GM19240 (cell line): ENCODE data around the gene BHMT2.

Experiments used
- DNase-seq: peaks from one replicate; pipeline ENCODE4 v3.0.0; 2011; ENCODE audit warnings: low spot score; ENCODE audit not compliant: insufficient read length

BHMT2 gene, protein sequence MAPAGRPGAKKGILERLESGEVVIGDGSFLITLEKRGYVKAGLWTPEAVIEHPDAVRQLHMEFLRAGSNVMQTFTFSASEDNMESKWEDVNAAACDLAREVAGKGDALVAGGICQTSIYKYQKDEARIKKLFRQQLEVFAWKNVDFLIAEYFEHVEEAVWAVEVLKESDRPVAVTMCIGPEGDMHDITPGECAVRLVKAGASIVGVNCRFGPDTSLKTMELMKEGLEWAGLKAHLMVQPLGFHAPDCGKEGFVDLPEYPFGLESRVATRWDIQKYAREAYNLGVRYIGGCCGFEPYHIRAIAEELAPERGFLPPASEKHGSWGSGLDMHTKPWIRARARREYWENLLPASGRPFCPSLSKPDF

DNA sequence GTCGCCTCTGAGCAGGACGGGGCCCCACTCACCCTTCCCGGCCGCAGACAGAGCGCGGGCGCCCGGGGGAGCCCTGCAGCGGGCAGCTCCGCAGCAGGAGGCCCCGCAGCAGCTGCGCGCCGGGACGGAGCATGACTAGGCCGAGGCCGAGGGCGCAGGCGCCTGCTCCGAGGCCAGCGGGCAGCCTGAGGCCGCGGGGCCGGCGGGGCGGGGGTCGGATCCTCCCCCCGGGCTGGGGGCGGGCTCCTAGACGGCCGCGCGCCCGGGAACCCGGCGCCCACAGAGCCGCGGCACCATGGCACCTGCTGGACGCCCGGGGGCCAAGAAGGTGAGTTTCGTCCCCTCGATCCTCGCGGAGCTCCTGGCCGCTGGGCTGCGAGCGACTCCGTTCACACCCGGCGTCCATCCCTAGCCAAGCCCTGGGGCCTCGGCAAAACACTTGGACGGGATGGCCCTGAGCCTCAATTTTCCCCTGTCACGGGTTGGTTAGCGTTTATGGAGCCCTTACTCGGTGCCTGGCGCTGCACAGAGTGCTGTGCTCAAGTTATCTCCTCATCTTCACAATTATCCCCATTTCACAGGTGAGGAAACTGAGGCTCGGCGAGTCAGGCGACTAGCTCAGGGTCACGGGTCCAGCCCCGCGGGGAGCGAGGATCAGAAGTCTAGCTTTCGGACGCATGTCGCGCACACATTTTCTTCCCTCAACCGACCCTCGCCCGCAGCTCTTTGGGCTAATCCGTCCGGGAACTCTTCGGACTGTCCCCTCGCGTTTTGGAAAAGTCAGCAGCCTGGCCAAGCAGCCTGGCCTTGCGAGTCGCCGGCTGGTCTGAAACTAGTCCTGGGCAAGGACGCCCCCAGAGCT is at the start of gene BHMT2, which contains the start of gene DMGDH:
Gene BHMT2 (plus strand): TSS at position 280 of the 862 bp plus-strand sequence. CDS start 16 bp downstream, at position 296.
Gene DMGDH (minus strand): TSS at position 187 of the 862 bp plus-strand sequence. CDS start 54 bp downstream, at position 133.
- DNase-seq, result no peak

DNA sequence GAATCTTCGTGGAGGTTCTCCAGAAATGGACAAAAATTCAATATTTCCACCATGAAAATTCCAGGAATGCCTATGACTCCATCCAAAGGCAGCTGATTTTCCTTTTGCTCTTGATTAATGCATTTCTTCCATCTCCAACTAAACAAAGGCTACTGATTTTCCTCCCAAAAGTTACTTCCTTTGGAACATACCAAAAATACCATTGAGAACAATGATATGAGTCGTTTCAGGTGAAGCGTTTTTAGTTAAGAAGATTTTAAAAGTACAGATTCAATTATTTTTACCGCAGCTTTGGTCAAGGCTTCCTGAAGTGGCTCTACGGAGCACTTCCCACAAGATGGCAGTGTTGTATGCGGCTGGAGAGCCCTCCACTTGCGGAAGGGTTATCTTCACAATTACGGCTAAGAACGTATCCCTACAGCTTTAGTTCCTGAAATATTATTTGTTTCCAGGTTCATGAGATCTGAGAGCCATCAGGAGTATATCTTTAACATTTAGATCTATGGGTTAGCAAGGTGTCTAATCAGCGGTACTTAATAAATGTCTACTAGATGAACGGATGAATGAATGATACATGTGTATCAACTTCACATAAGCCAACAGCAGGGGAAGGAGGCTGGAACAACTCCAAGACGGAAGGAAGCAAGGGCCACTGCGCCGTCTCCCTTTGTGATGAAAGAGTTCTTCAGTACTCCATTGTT is 48.6 kb upstream of the BHMT2 start:
- no peak for DNase-seq

GRCh38 chr5:79021753-79022152 is 47.8 kb upstream of the BHMT2 start:
- DNase-seq, result no peak

GRCh38 chr5:79022771-79023170 is 46.8 kb upstream of the BHMT2 start:
- DNase-seq, result no peak

GRCh38 chr5:79023348-79023747 is 46.2 kb upstream of the BHMT2 start:
- DNase-seq, result no peak

GRCh38 chr5:79023947-79024346 is 45.6 kb upstream of the BHMT2 start:
- DNase-seq, result no peak

GRCh38 chr5:79025054-79025472 is 44.5 kb upstream of the BHMT2 start:
- no peak for DNase-seq

GRCh38 chr5:79030663-79031484 is 38.7 kb upstream of the BHMT2 start:
- no peak for DNase-seq

DNA sequence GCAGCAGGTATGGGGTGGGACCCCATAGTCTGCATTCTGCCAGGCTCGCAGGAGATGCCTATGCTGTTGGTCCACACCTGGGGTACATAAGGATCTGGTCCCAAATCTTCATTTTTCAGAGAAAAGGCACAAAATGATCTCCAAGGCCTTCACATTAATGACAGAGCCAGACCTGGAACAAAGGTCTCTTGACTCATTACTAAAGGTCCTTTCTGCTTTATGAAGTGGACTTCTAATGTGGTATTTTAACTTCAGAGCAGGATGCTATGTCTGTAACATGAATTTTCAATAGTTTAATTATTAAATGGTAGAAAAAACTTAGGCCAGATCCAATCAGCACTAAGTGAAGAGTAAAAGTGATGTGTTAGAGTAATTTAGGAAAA is 38.1 kb upstream of the BHMT2 start:
- no peak for DNase-seq

DNA sequence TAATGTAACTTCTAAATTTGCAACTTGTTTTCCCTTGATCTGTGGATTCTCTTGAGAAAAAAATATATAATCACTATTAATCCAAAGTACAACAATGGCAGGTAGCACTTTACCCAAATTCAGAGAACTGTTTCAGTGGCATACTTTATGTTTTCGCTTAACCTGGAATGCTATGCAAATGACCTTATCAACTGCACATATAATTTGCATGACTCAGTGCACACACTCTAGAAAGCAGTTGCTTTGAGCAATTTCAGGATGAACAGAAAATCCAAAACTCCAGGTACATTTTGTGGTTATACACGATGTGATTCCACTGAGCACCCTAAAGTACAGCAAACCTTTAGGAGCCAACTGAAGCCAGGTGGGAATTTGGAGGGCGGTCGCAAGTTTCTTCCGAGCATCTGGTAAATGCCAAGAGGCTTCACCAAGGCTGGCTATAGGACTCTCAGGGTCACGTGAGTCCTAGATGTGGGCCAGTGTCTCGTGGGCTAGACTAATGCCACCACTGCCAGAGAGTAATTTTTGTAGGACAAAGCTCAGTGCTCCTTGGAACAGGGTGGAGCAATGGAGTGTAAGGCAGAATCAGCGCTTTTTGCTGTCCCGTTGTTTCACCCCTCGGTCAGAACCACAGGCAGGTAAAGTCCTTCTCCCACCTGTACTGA is 37.4 kb upstream of the BHMT2 start:
- no peak for DNase-seq

DNA sequence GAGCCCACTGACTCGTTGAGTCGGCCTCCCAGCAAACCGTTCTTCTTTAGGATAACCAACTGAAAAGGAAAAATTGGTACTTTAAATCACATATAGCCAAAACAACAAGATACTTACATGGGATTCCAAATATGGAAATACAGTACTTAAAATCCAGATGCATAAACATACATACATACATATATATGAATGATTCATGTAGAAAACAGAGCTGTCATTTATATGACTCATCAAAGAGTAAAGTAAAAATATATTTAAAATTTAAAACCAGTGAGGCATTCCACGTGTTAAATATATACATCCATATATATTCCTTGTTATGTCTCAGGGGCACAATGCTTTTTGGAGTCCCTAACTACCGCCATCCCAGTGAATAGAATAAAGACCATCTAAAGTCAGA is 36.8 kb upstream of the BHMT2 start:
- no peak for DNase-seq

- DNase-seq, result no peak
Observed at GRCh38 chr5:79035237-79035636, 34.3 kb upstream of the BHMT2 start.

DNA sequence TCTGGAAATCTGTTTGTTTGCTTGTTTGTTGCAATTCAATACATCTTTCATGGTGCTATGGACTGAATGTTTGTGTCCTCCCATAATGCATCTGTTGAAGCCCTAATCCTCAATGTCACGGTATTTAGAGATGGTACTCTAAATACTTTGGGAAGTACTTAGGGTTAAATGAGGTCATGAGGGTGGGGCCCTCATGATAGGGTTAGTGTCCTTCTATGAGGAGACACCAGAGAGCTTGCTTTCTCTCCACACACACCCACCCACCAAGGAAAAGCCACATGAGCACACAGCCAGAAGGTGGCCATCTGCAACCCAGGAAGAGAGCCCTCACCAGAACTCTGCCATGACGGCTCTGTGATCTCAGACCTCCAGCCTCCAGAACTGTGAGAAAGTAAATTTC is 32.8 kb upstream of the BHMT2 start:
- no peak for DNase-seq

DNA sequence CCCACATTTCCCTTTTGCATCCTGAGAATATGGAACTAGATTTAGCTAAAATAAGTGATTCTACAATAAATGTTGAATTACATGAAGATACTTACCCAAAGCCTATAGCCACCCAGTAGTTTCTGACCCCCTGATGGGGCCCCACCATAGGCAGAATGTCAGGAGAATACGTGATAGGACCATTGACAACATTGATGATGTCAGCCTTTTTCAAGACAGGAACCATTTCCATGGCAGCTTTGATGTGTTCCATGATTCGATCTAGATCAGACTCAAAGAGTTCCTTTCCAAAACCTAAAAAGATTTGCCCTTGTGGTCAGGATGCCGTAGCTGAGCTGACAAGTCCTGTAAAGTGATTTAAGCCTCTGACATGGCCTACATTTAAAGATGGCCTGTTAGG is 27.4 kb upstream of the BHMT2 start:
- no peak for DNase-seq

GRCh38 chr5:79047199-79047598 is 22.4 kb upstream of the BHMT2 start:
- no peak for DNase-seq

GRCh38 chr5:79048437-79048836 is 21.1 kb upstream of the BHMT2 start:
- no peak for DNase-seq

DNA sequence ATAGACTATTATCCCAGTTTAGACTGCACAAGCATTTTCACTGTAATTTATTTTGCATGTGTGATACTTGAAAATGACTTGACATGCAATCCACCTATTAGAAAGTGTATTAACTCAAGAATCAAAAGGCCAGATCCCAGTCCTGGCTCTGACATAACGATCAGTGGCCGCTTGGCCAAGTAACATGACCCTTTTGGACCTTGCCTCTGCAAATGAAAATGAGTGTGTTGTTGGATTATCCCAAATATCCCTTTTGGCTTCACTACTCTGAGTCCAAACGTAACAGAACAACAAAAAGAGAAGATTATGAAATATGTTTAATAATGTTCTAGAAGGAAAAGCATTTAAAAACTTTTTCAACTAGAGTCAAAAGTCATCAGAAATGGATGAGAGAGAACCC is 19.1 kb upstream of the BHMT2 start:
- no peak for DNase-seq

GRCh38 chr5:79053321-79053720 is 16.2 kb upstream of the BHMT2 start:
- DNase-seq, result no peak

DNA sequence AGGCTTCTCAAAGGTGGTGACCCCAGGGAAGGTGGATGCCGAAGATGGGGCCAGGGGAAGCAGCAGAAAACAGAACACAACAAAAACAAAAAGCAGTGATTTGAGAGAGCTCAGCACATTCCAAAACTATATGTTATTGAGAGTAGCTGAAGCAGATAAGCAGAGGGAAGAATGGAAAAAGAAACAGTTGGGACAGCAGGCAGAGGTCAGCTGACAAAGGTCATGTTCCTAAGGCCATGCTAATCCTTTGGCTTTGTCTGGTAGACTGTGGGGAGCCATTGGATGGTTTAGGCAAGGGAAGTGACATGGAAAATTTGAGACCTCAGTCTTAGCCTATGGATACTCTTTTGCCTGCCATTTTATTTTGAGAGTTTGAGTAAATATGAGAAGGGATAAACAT is 14.6 kb upstream of the BHMT2 start:
- no peak for DNase-seq

GRCh38 chr5:79056847-79057246 is 12.7 kb upstream of the BHMT2 start:
- DNase-seq, result no peak
